MM.1S (cell line): ENCODE data around the gene TXN2.
"Not testable (repeated sequence)": the region's sequence is repeated elsewhere in the genome, so short reads cannot be mapped to it uniquely, and the experiment has no call there.

Experiments used
- CTCF ChIP-seq: fragments of 300-600 bp; sonication (generic); IDR thresholded peaks from 2 replicates; pipeline ENCODE4 v1.5.1; 2016; ENCODE audit warnings: antibody characterized with exemption, low read length, mixed read lengths
- EZH2phosphoT487 ChIP-seq: fragments of 300-600 bp; sonication (generic); IDR thresholded peaks from 2 replicates; pipeline ENCODE4 v1.6.1; 2018; ENCODE audit warnings: antibody characterized with exemption, low read length

GRCh38 chr22:36424466-36424865, 57.0 kb downstream of the TXN2 start:
- not testable (repeated sequence) for TF ChIP-seq EZH2phosphoT487, CTCF
